Left ventricle myocardium superior (tissue), 1 donor: ENCODE measurements around the gene RNF213. TPM values are rescaled to one million over a fixed set of nuclear protein-coding genes. Genes with fewer than 3 reads are reported as not detected.

ENCODE experiments used
- ATAC-seq: fragments of 200-7000 bp; cut with Tn5 transposase; one replicate; pipeline ENCODE4 v1.9.1; 2020; ENCODE audit warnings: mild to moderate bottlenecking, moderate library complexity
- DNase-seq: peaks from one replicate; pipeline ENCODE4 v3.0.0-alpha.2; 2020
- intact Hi-C: fragments of 100-400 bp; cut with micrococcal nuclease; formaldehyde crosslinking; loops from one replicate; pipeline ENCODE4 v1.11.0; 2022
- long read RNA-seq: library from polyadenylated mRNA; unstranded; transcript quantifications from one replicate; pipeline ENCODE4 v2.0.0, GENCODE V29; 2021
- total RNA-seq: library from RNA; stranded (reverse); fragmentation: NEBNext Ultra II Directional; extraction: Animal tissue kit (Norgen Biotek cat#: 25700); gene quantifications from one replicate; pipeline ENCODE4 v1.2.1, GENCODE V29; 2021
- donor health status: DM: no; HTN: yes; CAD: no; lungs with severe emphysema.

Gene RNF213
- 25.7 TPM for total RNA-seq
- long read RNA-seq, full-length matches to known transcripts: 1 of 20 reads
- long read RNA-seq, partial matches to known transcripts: 14 of 20 reads
- long read RNA-seq, other reads (novel, unspliced or antisense): 5 of 20 reads

- ATAC-seq (peak; percentile 60), DNase-seq (peak; percentile 77)
- intact Hi-C loops: no loop called here
Observed at GRCh38 chr17:80260791-80261158, at the start of gene RNF213. Gene RNF213 (plus strand): TSS chr17:80260852. CDS start chr17:80263682, 2,830 bp downstream.

GRCh38 chr17:80212109-80212508, 48.5 kb upstream of the RNF213 start:
- DNase-seq: no peak
- intact Hi-C loops: no loop called here

GRCh38 chr17:80212511-80212910, 48.1 kb upstream of the RNF213 start:
- ATAC-seq (no peak), DNase-seq (no peak)
- intact Hi-C loops: no loop called here

More at GRCh38 chr17:80212109-80212508, 48.5 kb upstream of the RNF213 start:
- no peak for ATAC-seq

GRCh38 chr17:80212962-80213642, 47.5 kb upstream of the RNF213 start:
- ATAC-seq (no peak), DNase-seq (peak; percentile 51)
- intact Hi-C loops: no loop called here

GRCh38 chr17:80213643-80213975, 47.0 kb upstream of the RNF213 start:
- DNase-seq: no peak

GRCh38 chr17:80214012-80214877, 46.4 kb upstream of the RNF213 start:
- DNase-seq: peak; percentile 21
- intact Hi-C loops: no loop called here
- no peak for ATAC-seq

More at GRCh38 chr17:80213643-80213975, 47.0 kb upstream of the RNF213 start:
- ATAC-seq: no peak
- intact Hi-C loops: no loop called here

GRCh38 chr17:80214878-80215210, 45.8 kb upstream of the RNF213 start:
- no peak for DNase-seq
- intact Hi-C loops: no loop called here

GRCh38 chr17:80216473-80217456, 43.9 kb upstream of the RNF213 start:
- DNase-seq (peak; percentile 22), ATAC-seq (no peak)
- intact Hi-C loops: no loop called here

More at GRCh38 chr17:80214878-80215210, 45.8 kb upstream of the RNF213 start:
- ATAC-seq: no peak

GRCh38 chr17:80217703-80218362, 42.8 kb upstream of the RNF213 start:
- intact Hi-C loops: no loop called here
- DNase-seq (peak; percentile 15), ATAC-seq (no peak)

GRCh38 chr17:80218391-80218790, 42.3 kb upstream of the RNF213 start:
- intact Hi-C loops: no loop called here
- peak; percentile 9 for DNase-seq
- no peak for ATAC-seq

GRCh38 chr17:80219013-80219762, 41.5 kb upstream of the RNF213 start:
- intact Hi-C loops: no loop called here
- ATAC-seq: peak; percentile 54
- DNase-seq: peak; percentile 80

- intact Hi-C loops: no loop called here
- DNase-seq (no peak), ATAC-seq (no peak)
Observed at GRCh38 chr17:80219763-80220053, 40.9 kb upstream of the RNF213 start.

GRCh38 chr17:80220054-80220735, 40.5 kb upstream of the RNF213 start, which contains the start of the genes SGSH and SLC26A11:
Gene SGSH (minus strand): TSS chr17:80220333. CDS start chr17:80220313, 20 bp downstream.
Gene SLC26A11 (plus strand): TSS chr17:80220427. CDS start chr17:80221561, 1,134 bp downstream.
- intact Hi-C loops: no loop called here
- peak; percentile 96 for ATAC-seq
- DNase-seq: peak; percentile 90

- intact Hi-C loops: no loop called here
- peak; percentile 51 for ATAC-seq
- no peak for DNase-seq
Observed at GRCh38 chr17:80220736-80221215, 39.9 kb upstream of the RNF213 start.

GRCh38 chr17:80221351-80222105, 39.1 kb upstream of the RNF213 start:
- ATAC-seq (no peak), DNase-seq (no peak)
- intact Hi-C loops: no loop called here

GRCh38 chr17:80222376-80223141, 38.1 kb upstream of the RNF213 start:
- intact Hi-C loops: no loop called here
- ATAC-seq (no peak), DNase-seq (peak; percentile 20)
